ENCODE results near the gene CATSPERE.
"Not testable (repeated sequence)": the region's sequence is repeated elsewhere in the genome, so short reads cannot be mapped to it uniquely, and the experiment has no call there.

CATSPERE gene

GRCh38 chr1:244639561-244639960 lies 178.5 kb downstream of the CATSPERE start:
- DNase-seq, result no peak

- DNase-seq, result no peak
Measured at GRCh38 chr1:244640917-244641316, 179.8 kb downstream of the CATSPERE start.

- no peak for DNase-seq
Measured at GRCh38 chr1:244642526-244642925, 181.5 kb downstream of the CATSPERE start.

GRCh38 chr1:244642988-244643387 lies 181.9 kb downstream of the CATSPERE start:
- DNase-seq, result no peak

GRCh38 chr1:244645414-244645813 lies 184.3 kb downstream of the CATSPERE start:
- DNase-seq, result no peak

- DNase-seq, result no peak
Measured at GRCh38 chr1:244645890-244646289, 184.8 kb downstream of the CATSPERE start.

- DNase-seq, result no peak
Measured at GRCh38 chr1:244647819-244648218, 186.7 kb downstream of the CATSPERE start.

- DNase-seq, result no peak
Measured at GRCh38 chr1:244651956-244652622, 191.0 kb downstream of the CATSPERE start.

- peak; percentile 98 for DNase-seq
Measured at GRCh38 chr1:244652623-244653438, 191.8 kb downstream of the CATSPERE start, which contains the start of gene DESI2. Gene DESI2, plus strand, starts transcription at chr1:244653126. Its CDS starts 188 bp downstream, at chr1:244653314.

- peak in 1 of 2 experiments; percentile 5 for DNase-seq
Measured at GRCh38 chr1:244653439-244654107, 192.5 kb downstream of the CATSPERE start.

GRCh38 chr1:244654108-244655038 lies 193.3 kb downstream of the CATSPERE start:
- DNase-seq, result no peak

GRCh38 chr1:244655186-244655585 lies 194.1 kb downstream of the CATSPERE start:
- DNase-seq, result no peak

- DNase-seq, result no peak
Measured at GRCh38 chr1:244657421-244657820, 196.3 kb downstream of the CATSPERE start.

GRCh38 chr1:244659694-244660093 lies 198.6 kb downstream of the CATSPERE start:
- no peak for DNase-seq

GRCh38 chr1:244660595-244660994 lies 199.5 kb downstream of the CATSPERE start:
- no peak for DNase-seq

GRCh38 chr1:244661569-244662312 lies 200.7 kb downstream of the CATSPERE start:
- DNase-seq, result not testable (repeated sequence)

GRCh38 chr1:244662599-244662998 lies 201.5 kb downstream of the CATSPERE start:
- no peak for DNase-seq

- no peak for DNase-seq
Measured at GRCh38 chr1:244664353-244664752, 203.3 kb downstream of the CATSPERE start.

GRCh38 chr1:244665771-244666217 lies 204.7 kb downstream of the CATSPERE start:
- no peak for DNase-seq

- not testable (repeated sequence) for DNase-seq
Measured at GRCh38 chr1:244666672-244667418, 205.8 kb downstream of the CATSPERE start.

- DNase-seq, result no peak
Measured at GRCh38 chr1:244667797-244668196, 206.7 kb downstream of the CATSPERE start.
